ENCODE data around the gene SLC4A1. TPM values are rescaled to one million over a fixed set of nuclear protein-coding genes. Genes with fewer than 3 reads are reported as not detected.

The SLC4A1 gene
- total and polyA plus RNA-seq, 7 donors, result 0.26 to 7.2 (median 1.2) TPM; not detected in 3

DNA sequence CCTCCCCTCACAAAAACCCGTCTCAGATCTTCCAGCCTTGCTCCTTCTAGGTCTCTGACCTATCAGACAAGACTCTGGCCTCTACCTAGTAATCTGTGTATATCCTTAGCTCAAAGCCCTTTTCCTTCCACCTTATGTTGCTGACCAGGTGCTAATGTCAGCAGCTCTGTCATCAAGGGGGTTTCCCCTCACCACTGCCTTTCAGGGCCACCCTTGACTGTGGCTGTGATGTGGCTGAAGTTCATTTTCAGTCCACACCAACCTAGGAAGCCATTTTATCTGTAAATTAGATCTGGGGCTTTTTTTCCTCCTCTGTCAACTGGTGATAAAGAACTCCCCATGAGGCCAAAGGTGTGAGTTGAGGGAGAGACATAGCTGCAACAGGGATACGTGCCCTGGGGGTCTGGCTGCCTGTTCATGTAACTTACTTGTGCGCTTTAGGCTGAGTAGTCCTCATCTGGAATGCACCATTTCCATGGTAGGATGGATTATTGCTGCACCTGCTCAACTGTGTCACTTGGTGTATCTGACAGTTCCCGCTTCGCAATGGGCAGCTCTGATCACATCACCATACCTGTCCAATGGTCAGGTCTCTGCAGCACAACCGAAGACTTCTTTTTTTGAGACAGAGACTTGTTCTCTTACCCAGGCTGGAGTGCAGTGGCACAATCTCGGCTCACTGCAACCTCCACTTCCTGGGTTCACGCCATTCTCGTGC is 25.7 kb upstream of the SLC4A1 start:
- no peaks in the 10 kb centered on the region for H3K9me3 ChIP-seq
- intact Hi-C loops (cut with DNase I), result no loop called here
- H3K27ac ChIP-seq, result no peak overlapping the region
- no peaks in the 10 kb centered on the region for H3K27me3 ChIP-seq (ENCODE audit: insufficient read depth in 3 of 3, low read length in 2 of 3)
- no peaks in the 10 kb centered on the region for H3K36me3 ChIP-seq (ENCODE audit: insufficient read depth in 1 of 2, low read depth in 1 of 2)
- DNase-seq (no peak), ATAC-seq (no peak)
- H3K4me3 ChIP-seq, result no peak overlapping the region
- TF ChIP-seq, protein P1, sequence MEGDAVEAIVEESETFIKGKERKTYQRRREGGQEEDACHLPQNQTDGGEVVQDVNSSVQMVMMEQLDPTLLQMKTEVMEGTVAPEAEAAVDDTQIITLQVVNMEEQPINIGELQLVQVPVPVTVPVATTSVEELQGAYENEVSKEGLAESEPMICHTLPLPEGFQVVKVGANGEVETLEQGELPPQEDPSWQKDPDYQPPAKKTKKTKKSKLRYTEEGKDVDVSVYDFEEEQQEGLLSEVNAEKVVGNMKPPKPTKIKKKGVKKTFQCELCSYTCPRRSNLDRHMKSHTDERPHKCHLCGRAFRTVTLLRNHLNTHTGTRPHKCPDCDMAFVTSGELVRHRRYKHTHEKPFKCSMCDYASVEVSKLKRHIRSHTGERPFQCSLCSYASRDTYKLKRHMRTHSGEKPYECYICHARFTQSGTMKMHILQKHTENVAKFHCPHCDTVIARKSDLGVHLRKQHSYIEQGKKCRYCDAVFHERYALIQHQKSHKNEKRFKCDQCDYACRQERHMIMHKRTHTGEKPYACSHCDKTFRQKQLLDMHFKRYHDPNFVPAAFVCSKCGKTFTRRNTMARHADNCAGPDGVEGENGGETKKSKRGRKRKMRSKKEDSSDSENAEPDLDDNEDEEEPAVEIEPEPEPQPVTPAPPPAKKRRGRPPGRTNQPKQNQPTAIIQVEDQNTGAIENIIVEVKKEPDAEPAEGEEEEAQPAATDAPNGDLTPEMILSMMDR (IDR thresholded peaks at IDR 0.05), result no peak
- 74 to 78% (median 76%) methylated on average over 9 of the region's 9 CpGs for WGBS, 3 donors
- no peaks in the 10 kb centered on the region for H3K4me1 ChIP-seq

DNA sequence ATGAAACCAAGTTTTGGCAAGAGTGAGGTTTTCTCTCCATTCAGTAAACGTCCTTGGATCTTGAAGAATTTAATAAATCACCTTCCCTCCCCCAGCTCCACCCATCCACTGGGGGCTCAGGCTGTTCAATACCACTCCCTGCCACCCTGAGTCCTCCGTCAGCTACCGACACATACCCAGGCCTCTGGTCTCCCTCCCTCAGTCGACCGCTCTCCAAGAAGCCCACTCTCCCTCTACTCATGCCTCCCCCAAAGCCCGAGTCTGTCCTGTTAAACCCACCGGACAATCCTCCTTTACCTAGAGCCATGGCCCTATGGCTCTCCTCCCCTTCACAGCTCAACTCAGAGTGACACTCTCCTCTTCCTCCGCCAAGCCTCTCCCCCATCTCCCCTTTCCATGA is 19.7 kb upstream of the SLC4A1 start:
- no peak for DNase-seq
- Histone ChIP-seq H3K27me3 (ENCODE audit: insufficient read depth in 3 of 3, low read length in 2 of 3) (no peaks in the 10 kb centered on the region), H3K9me3 (no peaks in the 10 kb centered on the region), H3K27ac (no peak overlapping the region), H3K4me3 (no peak overlapping the region), H3K4me1 (no peaks in the 10 kb centered on the region), H3K36me3 (ENCODE audit: insufficient read depth in 1 of 2, low read depth in 1 of 2) (no peaks in the 10 kb centered on the region)
- intact Hi-C loops (cut with DNase I), result no loop called here
- TF ChIP-seq, protein P1 (IDR thresholded peaks at IDR 0.05), result no peak
- WGBS, 3 donors, result 75 to 82% (median 78%) methylated on average over 8 of the region's 8 CpGs
- no peak for ATAC-seq

DNA sequence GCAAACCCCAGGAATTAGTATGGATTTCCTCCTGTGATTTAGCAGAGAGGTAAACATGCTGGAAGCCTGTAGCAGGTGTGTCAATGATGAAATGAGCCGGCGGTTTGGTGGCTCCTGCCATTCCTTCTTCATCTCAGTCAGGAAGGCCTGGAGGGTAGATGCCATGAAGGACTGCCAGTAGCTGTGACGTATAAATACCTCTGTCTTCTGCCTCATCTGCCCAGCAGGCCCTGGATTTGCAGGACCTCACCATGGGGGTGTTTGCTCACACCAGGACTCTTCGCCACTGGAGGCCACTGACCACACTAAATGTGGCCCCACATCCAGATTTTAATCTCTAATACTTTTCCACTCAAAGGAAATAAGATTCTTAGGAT is 16.1 kb upstream of the SLC4A1 start:
- 92 to 95% (median 93%) methylated on average over 4 of the region's 4 CpGs for WGBS, 3 donors
- no peak overlapping the region for H3K4me3 ChIP-seq
- intact Hi-C loops (cut with DNase I), result loop anchor here in 1 of 2 donors (5.0 kb wide), 2 partner anchors 37 to 52 kb away; no protein-coding TSS in a partner anchor
- H3K9me3 ChIP-seq, result no peaks in the 10 kb centered on the region
- H3K36me3 ChIP-seq (ENCODE audit: insufficient read depth in 1 of 2, low read depth in 1 of 2), result no peaks in the 10 kb centered on the region
- H3K27ac ChIP-seq, result no peak overlapping the region
- DNase-seq, result no peak
- H3K4me1 ChIP-seq, result no peaks in the 10 kb centered on the region
- TF ChIP-seq, protein P1 (IDR thresholded peaks at IDR 0.05), result no peak
- ATAC-seq, result no peak
- H3K27me3 ChIP-seq (ENCODE audit: insufficient read depth in 3 of 3, low read length in 2 of 3), result no peaks in the 10 kb centered on the region

DNA sequence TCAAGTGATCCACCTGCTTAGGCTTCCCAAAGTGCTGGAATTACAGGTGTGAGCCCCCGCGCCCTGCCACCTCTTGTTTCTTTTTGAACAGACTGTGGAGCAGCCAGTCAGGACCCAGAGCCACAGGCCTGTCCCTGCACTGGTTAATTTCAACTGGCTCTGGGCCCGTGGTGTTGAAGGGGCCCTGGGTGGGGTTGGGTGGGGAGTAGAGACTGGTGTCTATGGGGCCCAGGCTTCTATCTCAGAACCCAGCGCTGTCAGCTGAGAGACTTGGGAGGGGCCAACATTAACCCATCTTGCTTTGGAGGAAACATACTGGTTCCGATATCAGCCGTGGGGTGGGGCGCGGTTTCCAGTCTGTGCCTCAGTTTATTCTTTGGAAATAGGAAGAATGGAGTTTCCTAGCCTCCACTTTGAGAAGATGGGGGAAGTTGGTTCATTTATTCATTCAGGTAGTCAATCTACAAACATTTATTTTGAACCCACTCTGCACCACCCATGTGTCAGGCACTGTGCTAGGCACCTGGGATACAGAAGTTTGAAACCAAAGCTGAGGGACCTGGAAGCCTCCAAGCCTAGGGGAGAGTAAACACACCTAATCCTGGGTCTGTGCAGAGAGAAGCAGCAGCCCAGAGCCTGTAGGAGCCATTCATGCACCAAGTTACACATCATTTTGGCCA is 15.5 kb upstream of the SLC4A1 start:
- WGBS, 3 donors, result 80 to 88% (median 80%) methylated on average over 8 of the region's 8 CpGs
- Histone ChIP-seq H3K36me3 (ENCODE audit: insufficient read depth in 1 of 2, low read depth in 1 of 2) (no peaks in the 10 kb centered on the region), H3K4me3 (no peak overlapping the region), H3K27me3 (ENCODE audit: insufficient read depth in 3 of 3, low read length in 2 of 3) (no peaks in the 10 kb centered on the region), H3K9me3 (no peaks in the 10 kb centered on the region), H3K4me1 (no peaks in the 10 kb centered on the region), H3K27ac (no peak overlapping the region)
- no peak for ATAC-seq
- no peak for DNase-seq
- intact Hi-C loops (cut with DNase I), result loop anchor here in 1 of 2 donors (5.0 kb wide), 2 partner anchors 36 to 51 kb away; no protein-coding TSS in a partner anchor
- TF ChIP-seq, protein P1 (IDR thresholded peaks at IDR 0.05), result no peak

Data from psoas muscle (tissue), 8 donors.